Measurements from ENCODE around the gene LILRB5.

DNA sequence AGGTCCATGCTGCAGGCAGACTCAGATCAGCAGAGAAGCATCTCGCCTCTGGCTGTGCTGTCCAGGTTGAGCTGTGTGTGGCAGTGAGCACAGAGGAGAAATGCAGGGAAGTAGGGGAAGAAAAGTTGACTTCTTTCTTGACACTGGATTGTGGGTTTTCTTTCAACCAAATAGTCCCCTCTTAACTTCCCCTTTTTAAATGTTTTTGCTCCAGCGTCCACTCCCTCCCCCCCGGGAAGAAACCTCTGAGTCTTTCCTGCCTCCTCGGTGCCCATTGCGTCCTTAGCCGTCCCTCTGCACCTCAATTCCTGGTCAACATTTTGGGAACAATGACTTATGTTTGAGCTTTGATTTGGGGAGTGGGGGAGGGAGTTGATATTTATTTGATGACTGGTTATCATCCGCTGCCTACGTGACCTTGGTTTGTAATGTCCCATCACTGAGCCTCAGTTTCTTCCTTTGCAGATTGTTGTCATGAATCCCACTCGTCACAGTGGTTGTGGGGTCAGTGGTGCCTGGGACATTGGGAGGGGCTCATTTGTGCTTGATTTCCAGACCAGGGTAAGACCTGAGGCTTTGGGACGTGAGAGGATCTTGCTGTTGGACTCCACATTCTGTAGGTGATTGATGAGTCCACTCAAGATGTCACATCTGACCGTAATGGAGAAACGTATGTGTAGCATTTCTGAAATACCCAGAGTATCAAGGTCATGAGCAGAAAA is 24.1 kb upstream of the LILRB5 start, which contains the start of gene LILRB2:
- TF ChIP-seq CTCF (IDR thresholded peaks at IDR 0.05; ENCODE audit: insufficient read depth, low read length) (no peak), GABPA (IDR thresholded peaks at IDR 0.05; ENCODE audit: low read depth) (no peak)

All from HL-60 (cell line).